K562 (cell line): ENCODE results near the gene CRACR2B. TPM values are rescaled to one million over a fixed set of nuclear protein-coding genes. Genes with fewer than 3 reads are reported as not detected.

Experiments
- DNMT1 ChIP-seq: fragments of 450-650 bp; IDR thresholded peaks from 2 replicates; pipeline ENCODE4 v1.6.1; 2016; ENCODE audit warnings: antibody characterized with exemption, mild to moderate bottlenecking
- ESRRB ChIP-seq: fragments of 250-450 bp; sonication (Bioruptor Pico); IDR thresholded peaks from 2 replicates; pipeline ENCODE4 v1.5.0; 2020; ENCODE audit warnings: mild to moderate bottlenecking, moderate library complexity, borderline replicate concordance
- HDAC1 ChIP-seq, 2 experiments: fragments of 450-650 bp; IDR thresholded peaks; 2 replicates each; pipeline ENCODE4 v1.6.1; 2016 to 2017; ENCODE audit warnings: inconsistent platforms in 1 of 2, mild to moderate bottlenecking in 1 of 2, moderate library complexity in 1 of 2
- ID3 ChIP-seq, 2 experiments: fragments of 250-450 bp in 1 of 2; fragments of 450-650 bp in 1 of 2; sonication (Bioruptor Pico) in 1 of 2; IDR thresholded peaks; 2 replicates each; pipeline versions ENCODE4 v1.6.1 to v1.8.0; 2016 to 2021; ENCODE audit warnings: mild to moderate bottlenecking in 2 of 2, moderate library complexity in 2 of 2, missing compliant biosample characterization in 1 of 2, missing genetic modification characterization in 1 of 2
- KAT7 ChIP-seq: sonication (generic); formaldehyde crosslinking; IDR thresholded peaks from 2 replicates; pipeline ENCODE4 v1.8.0; 2022; ENCODE audit warnings: missing genetic modification reagents, mild to moderate bottlenecking, borderline replicate concordance
- KDM1A ChIP-seq, 2 experiments: fragments of 450-650 bp; IDR thresholded peaks; 2 replicates each; pipeline ENCODE4 v1.6.1; 2016; ENCODE audit warnings: mild to moderate bottlenecking in 2 of 2
- MYC ChIP-seq, 2 experiments: fragments of 250-450 bp in 1 of 2; sonication (Bioruptor Pico) in 1 of 2; IDR thresholded peaks; 2 replicates each; pipeline versions ENCODE4 v1.5.1 to v1.6.1; 2012 to 2021; ENCODE audit warnings: low read depth in 2 of 2, borderline replicate concordance in 1 of 2, improper control_type of control experiment in 1 of 2, low read length in 1 of 2, mild to moderate bottlenecking in 1 of 2, moderate library complexity in 1 of 2
- POLR2B ChIP-seq: fragments of 450-650 bp; IDR thresholded peaks from 2 replicates; pipeline ENCODE4 v1.6.1; 2018; ENCODE audit warnings: low read depth; ENCODE audit not compliant: partially characterized antibody
- POLR2G ChIP-seq: fragments of 200-400 bp; formaldehyde crosslinking; IDR thresholded peaks from 2 replicates; pipeline ENCODE4 v1.6.1; 2017; ENCODE audit warnings: low read depth, mild to moderate bottlenecking, antibody characterized with exemption, low read length, moderate library complexity
- SREBF2 ChIP-seq: sonication (generic); formaldehyde crosslinking; IDR thresholded peaks from 2 replicates; pipeline ENCODE4 v1.4.0; 2020; ENCODE audit warnings: mild to moderate bottlenecking, missing genetic modification reagents
- TRIM25 ChIP-seq: fragments of 450-650 bp; IDR thresholded peaks from 2 replicates; pipeline ENCODE4 v1.7.0; 2016; ENCODE audit warnings: borderline replicate concordance
- ZBTB1 ChIP-seq: sonication (generic); formaldehyde crosslinking; IDR thresholded peaks from 2 replicates; pipeline ENCODE4 v1.8.1; 2023; ENCODE audit warnings: missing genetic modification reagents, low read depth, mild to moderate bottlenecking, borderline replicate concordance
- ZNF395 ChIP-seq: fragments of 200-800 bp; sonication (Bioruptor generic); IDR thresholded peaks from 2 replicates; pipeline ENCODE4 v1.6.1; 2017; ENCODE audit warnings: missing genetic modification characterization, missing compliant biosample characterization
- polyA plus RNA-seq, 8 experiments: library from polyadenylated mRNA; depleted of rRNA in 4 of 8; stranded (reverse) in 5 of 8; unstranded in 3 of 8; fragments of >200 nt; fragmentation: Nextera tagmentation in 2 of 8; fragmentation: Illumina TruSeq in 1 of 8; extraction: Ambion mirVana in 2 of 8; extraction: Trizol in 1 of 8; gene quantifications; 2 replicates each; pipeline versions ENCODE4 v1.2.1 to v1.2.3, GENCODE V29; 2011 to 2014; ENCODE audit warnings: inconsistent platforms in 1 of 8, missing spikeins in 1 of 8
- total RNA-seq, 7 experiments: library from RNA; depleted of rRNA in 6 of 7; stranded (reverse); fragments of >200 nt in 6 of 7; fragmentation: Illumina TruSeq in 2 of 7; extraction: Trizol in 2 of 7; gene quantifications; 2 replicates each; pipeline versions ENCODE4 v1.2.1 to v1.2.3, GENCODE V29; 2011 to 2021; ENCODE audit warnings: low replicate concordance in 1 of 7

CRACR2B gene
- total and polyA plus RNA-seq, 9 of the 15 experiments (the other 6 are each of a cell fraction or from before 2014, with no cell fraction given), result 0.10 to 51.0 (median 6.0) TPM

GRCh38 chr11:832529-833113, 4.9 kb downstream of the CRACR2B start, which contains the start of gene CD151 (continued):
- TF ChIP-seq ID3 (CRISPR knock-in tag; IDR thresholded peaks at IDR 0.05) (no peak), ID3 (tag; IDR thresholded peaks at IDR 0.05) (0 out of 2 replicates have a peak, but pooled peaks have one; percentile 27), SREBF2 (CRISPR knock-in tag) (no peak), DNMT1 (no peak), KAT7 (CRISPR knock-in tag) (peak; percentile 41; the same call in 1 of the 2 replicates), KDM1A (IDR thresholded peaks at IDR 0.05) (no peak), HDAC1 (IDR thresholded peaks at IDR 0.05) (peak in 1 of 2 experiments; percentile 46; a peak in 2 of 4 replicates), ZNF395 (no peak), POLR2B (peak; percentile 27), POLR2G (peak; percentile 10), MYC (IDR thresholded peaks at IDR 0.05; ENCODE audit: low read depth, low read length) (0 out of 2 replicates have a peak, but pooled peaks have one; percentile 31), MYC (CRISPR knock-in tag; IDR thresholded peaks at IDR 0.05; ENCODE audit: borderline replicate concordance, low read depth) (no peak), ESRRB (no peak), ZBTB1 (0 out of 2 replicates have a peak, but pooled peaks have one; percentile 46), TRIM25 (no peak)
